GM21390 (cell line): Measurements from ENCODE around the gene TDRD3.

ENCODE experiments used
- ATAC-seq: cut with Tn5 transposase; IDR thresholded peaks from one replicate; pipeline ENCODE4 v1.9.1; 2021; ENCODE audit not compliant: unreplicated experiment

The TDRD3 gene

GRCh38 chr13:60448907-60449510, 52.0 kb downstream of the TDRD3 start:
- ATAC-seq, result peak; percentile 81

- ATAC-seq, result no peak
Measured at GRCh38 chr13:60453490-60453889, 56.5 kb downstream of the TDRD3 start.

GRCh38 chr13:60454425-60454824, 57.4 kb downstream of the TDRD3 start:
- no peak for ATAC-seq

- no peak for ATAC-seq
Measured at GRCh38 chr13:60463787-60464186, 66.8 kb downstream of the TDRD3 start.

GRCh38 chr13:60467098-60467497, 70.1 kb downstream of the TDRD3 start:
- ATAC-seq, result no peak

GRCh38 chr13:60479273-60479672, 82.3 kb downstream of the TDRD3 start:
- ATAC-seq, result no peak

GRCh38 chr13:60482012-60482411, 85.0 kb downstream of the TDRD3 start:
- no peak for ATAC-seq

- ATAC-seq, result no peak
Measured at GRCh38 chr13:60484865-60485264, 87.8 kb downstream of the TDRD3 start.

- no peak for ATAC-seq
Measured at GRCh38 chr13:60491531-60491930, 94.5 kb downstream of the TDRD3 start.

GRCh38 chr13:60492187-60492586, 95.2 kb downstream of the TDRD3 start:
- no peak for ATAC-seq

GRCh38 chr13:60494296-60494695, 97.3 kb downstream of the TDRD3 start:
- peak; percentile 59 for ATAC-seq

- no peak for ATAC-seq
Measured at GRCh38 chr13:60501236-60501635, 104.2 kb downstream of the TDRD3 start.

GRCh38 chr13:60509601-60510386, 112.8 kb downstream of the TDRD3 start:
- ATAC-seq, result no peak

- no peak for ATAC-seq
Measured at GRCh38 chr13:60511637-60512036, 114.6 kb downstream of the TDRD3 start.

GRCh38 chr13:60514891-60515290, 117.9 kb downstream of the TDRD3 start:
- no peak for ATAC-seq

- ATAC-seq, result no peak
Measured at GRCh38 chr13:60519496-60519895, 122.5 kb downstream of the TDRD3 start.

GRCh38 chr13:60520902-60521569, 124.0 kb downstream of the TDRD3 start:
- ATAC-seq, result no peak

- ATAC-seq, result no peak
Measured at GRCh38 chr13:60538566-60538965, 141.5 kb downstream of the TDRD3 start.

- ATAC-seq, result no peak
Measured at GRCh38 chr13:60540276-60540675, 143.3 kb downstream of the TDRD3 start.

GRCh38 chr13:60562096-60562780, 165.2 kb downstream of the TDRD3 start:
- no peak for ATAC-seq

- ATAC-seq, result no peak
Measured at GRCh38 chr13:60571571-60571970, 174.6 kb downstream of the TDRD3 start.
